ENCODE data around the gene NKD1.
"Not testable (repeated sequence)": the region's sequence is repeated elsewhere in the genome, so short reads cannot be mapped to it uniquely, and the experiment has no call there.

The NKD1 gene

DNA sequence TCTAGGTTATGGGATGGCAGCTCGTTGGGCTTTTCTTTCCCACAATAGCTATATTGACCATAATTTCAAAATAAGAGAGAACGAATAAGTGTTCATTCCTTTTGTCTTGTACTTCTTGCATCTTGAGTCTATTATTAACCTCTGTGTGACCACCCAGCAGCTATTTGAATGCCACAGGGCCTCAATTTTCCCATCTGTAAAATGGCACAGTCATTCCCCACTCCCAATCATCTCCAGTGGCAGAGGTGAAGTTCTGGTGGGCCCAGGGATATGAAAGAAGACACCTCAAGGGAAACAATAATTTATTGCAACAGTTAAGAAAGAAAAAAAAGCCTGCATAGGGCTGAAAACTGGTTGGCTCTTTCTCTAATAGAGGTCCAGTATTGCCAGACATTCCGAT is 28.6 kb upstream of the NKD1 start:
- DNase-seq (ENCODE audit: low spot score), result no peak

DNA sequence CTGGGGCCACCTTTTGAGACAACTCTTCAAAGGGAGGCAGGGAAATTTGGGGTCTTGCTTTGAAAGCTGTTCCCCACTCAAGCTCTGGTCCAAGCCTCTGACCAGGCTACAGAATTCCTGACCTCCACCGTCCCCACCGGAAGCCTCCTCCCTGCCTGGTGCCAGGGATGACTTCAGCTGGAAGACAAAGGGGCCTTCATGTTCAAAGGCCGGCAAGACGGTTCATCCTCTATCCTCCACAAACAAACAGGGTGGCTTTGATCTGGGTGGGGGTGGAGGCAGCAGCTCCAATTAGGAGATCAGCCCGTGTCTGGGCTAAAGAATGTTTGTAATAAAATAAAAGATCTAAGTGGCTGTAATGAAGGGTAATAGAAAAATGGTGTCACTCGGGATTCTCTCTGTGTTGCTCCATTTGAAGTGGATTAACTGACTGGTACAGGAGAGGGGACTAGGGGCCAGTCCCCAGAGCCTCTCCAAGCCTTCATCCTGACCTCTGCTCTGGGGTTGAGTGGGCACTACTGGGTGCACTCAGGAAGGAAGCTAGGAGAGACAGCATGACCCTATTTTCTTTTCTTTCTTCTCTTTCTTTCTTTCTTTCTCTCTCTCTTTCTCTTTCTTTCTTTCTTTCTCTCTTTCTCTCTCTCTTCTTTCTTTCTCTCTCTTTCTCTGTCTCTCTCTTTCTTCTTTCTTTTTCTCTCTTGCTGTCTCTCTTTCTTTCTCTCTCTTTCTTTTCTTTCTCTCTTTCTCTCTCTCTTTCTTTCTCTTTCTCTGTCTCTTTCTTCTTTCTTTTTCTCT is 27.5 kb upstream of the NKD1 start:
- DNase-seq (ENCODE audit: low spot score), result no peak

DNA sequence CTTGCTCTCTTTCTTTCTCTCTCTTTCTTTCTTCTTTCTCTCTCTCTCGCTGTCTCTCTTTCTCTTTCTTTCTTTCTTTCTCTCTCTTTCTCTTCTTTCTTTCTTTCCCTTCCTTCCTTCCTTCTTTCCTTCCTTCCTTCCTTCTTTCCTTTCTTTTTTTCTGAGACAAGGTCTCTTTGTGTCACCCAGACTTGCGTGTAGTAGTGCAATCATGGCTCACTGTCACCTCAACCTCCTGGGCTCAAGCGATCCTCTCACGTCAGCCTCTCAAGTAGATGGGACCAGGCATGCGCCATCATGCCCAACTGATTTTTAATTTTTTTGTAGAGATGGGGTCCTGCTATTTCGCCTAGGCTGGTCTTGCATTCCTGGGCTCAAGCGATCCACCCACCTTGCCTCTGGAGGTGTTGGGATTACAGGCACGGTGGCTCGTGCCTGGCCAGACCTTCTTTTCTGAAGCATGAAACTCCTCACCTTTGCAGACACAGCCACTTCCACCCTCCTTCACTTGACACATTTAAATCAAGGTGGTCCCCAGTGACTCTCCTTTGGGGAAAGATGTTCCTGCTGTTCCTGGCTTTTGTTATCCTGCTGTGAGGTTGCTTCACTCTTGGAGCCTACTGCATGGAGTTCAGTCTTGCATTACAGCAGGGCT is 26.8 kb upstream of the NKD1 start:
- DNase-seq (ENCODE audit: low spot score), result no peak

DNA sequence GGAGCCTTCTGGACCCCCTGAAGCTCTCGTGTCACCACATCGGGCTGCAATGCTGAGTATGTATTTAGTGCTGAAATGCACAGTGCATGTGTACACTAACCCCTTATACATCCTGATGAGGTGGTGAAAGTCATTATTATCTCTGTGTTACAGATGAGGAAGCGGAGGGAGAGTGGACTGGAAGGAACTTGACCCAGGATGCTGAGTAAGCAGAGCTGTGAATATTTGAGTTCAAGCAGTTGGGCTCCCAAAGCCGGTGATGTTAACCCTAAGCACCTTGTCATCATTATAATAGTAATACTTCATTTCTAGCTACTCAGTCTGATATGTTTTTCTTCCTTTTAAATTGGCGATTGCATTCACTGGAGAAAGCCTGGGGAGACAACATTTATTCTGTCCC is 25.9 kb upstream of the NKD1 start:
- no peak for DNase-seq (ENCODE audit: low spot score)

DNA sequence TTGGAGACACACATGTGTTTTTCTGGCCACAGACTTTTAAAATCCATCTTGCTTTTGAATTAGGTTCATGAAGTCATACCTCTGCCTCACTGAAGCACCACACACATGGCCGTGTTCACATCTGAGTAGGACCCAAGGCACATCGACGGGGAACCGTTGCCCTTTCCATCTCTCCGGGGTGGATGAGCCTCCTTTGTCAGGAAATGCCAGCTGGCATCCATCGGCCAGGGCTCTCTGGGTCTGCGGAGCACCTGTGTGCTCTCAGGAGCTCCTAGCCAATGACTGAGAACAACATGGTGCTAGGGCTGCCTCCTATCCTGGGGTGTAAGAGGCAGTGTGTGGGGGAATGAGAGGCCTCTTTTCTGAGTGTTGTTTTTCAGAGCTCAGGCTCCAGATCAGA is 24.5 kb upstream of the NKD1 start:
- DNase-seq (ENCODE audit: low spot score), result no peak

DNA sequence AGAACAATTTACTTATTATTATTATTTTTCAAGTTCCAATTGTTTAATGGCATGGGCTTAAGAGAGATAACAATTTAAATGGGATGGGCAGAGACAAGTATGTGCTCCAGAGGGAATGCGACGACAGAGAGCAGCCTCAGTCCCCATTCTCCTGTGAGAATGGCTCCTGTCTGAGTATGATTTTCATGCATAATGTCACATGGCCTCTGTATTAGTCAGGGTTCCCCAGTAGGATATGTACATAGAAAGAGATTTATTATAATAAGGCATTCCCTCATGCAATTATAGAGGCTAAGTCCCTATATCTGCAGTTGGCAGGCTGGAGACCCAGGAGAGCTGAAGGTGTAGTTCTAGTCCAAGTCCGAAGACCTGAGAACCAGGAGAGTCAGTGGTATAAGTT is 22.9 kb upstream of the NKD1 start:
- DNase-seq (ENCODE audit: low spot score), result no peak

DNA sequence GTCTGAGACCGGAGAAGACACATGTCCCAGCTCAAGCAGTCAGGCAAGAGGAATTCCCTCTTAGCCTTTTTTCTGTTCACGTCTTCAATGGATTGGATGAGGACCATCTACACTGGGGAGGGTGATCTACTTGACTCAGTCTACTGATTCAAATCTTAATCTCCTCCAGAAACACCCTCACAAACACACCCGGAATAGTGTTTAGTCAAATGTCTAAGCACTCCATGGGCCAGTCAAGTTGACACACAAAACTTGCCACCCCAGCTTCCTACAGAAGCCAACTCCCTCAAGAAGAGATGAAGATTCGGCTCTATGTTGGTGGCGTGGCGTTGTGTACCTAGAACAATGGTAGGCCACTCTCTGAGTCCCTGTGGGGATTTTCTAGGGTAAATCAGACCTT is 22.5 kb upstream of the NKD1 start:
- DNase-seq (ENCODE audit: low spot score), result no peak

DNA sequence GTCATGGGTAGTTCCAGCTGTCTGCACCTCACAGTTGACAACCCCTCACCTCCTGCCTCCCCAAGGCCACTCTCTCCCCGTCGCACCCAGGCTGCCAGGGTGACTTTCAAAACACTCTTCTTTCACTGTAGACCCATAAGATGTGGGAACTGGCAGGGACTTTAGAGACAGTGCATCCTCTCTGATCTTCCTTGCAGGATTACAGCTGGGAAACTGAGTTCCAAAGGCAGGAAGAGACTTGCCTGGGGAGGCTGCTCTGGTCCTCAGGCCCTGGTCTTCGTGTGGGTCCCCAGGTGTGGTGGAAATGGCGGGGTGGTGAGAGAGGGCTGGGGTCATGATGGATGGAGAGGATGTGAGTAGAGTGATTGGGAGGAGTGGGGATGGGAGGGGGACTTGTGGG is 21.9 kb upstream of the NKD1 start:
- DNase-seq (ENCODE audit: low spot score), result no peak

DNA sequence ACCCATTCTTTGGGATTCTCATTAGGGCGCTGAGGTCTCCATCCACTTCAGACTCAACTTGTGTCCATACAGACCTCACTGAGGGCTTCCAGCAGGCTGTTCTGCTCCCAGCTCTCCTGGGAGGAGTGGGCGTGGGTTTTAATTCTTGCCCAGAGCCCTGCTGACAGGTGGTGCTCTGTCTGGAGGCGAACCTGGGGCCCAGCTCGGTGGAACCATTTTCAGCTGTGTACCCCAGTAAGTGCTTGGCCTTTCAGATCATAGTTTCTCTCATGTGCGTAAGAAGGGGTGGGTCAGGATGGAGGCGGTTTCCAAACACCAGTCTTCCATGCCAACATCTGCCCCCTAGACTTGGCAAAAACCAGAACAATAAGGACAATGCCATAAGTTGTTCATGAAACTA is 21.4 kb upstream of the NKD1 start:
- no peak for DNase-seq (ENCODE audit: low spot score)

DNA sequence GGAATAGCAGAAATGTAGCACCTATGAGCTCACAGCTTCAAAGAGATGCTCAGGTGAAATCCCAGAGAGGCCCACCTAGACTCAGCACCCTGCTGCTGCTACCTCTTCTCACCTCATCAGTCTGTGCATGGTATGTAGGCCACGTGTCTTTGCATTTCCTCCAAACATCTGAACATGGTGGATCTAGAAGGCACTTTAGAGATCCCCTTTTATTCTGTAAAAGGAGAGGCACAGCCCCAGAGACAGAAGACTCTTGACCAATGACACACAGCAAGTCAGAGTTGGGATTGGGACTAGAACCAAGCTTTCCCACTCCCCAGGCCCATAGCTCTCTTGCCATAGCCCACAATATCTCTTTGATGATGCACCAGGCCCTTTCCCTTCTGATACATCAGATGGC is 19.4 kb upstream of the NKD1 start:
- no peak for DNase-seq (ENCODE audit: low spot score)

DNA sequence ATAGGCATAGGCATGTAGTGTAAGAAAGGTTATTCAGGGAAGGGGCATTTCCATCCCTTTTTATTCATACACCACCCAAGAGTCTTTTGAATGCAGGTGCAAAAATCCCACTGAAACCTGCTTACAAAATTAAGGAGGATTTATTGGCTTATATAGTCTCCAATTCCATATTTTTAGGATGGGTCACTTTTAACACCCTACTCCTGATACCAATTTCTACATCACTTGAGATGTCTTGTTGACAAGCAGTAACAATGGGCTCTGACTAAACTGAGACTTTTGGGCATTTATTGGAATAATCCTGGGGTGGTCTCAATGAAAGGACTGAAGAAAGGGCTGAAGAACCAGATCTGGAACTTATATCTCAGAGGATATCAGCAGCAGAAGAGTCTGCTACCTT is 18.9 kb upstream of the NKD1 start:
- DNase-seq (ENCODE audit: low spot score), result no peak

DNA sequence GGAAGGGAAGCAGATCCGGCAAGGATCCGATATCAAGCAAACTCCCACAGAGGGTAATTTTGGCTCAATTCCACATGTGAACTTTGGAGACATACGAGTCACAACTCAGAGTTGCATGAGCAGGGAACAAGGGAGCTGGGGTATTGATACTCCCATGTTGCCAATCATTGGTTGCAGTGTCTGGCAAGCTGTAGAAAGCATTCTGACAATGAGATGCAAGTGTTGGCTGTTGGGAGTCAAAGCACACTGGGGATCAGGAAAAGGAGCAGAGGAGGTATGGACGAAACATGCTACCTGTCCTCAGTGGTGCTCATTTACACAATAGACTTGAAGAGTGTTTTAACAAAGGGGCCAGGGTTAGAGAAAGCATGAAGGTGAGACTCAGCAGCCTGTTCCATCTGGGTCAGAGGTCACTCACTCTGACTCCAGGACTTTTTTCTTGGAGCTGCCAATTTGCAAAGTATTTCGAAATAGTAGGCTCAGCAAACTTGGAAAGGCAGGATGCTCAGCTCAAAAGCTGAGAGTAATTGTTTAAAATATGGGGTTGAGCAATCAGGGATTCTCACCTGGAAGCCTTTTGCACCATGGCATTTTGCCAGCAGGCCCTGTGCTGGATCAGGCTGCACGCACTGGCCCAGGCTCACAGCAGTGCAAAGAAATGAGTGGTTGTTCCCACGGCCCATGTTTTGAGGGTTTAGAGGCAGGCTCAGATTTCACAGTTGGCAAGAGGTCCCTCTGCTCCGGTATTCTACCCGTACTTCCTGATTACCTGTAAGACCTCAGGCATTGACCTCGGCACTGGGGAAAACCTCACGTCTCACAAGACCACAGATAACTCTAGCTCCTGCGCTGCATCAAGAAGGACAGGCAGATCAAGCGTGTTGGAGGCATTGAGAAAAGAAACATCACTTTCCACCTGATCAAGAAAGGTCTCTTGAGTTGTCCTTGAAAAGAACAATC is 17.6 kb upstream of the NKD1 start:
- DNase-seq (ENCODE audit: low spot score), result no peak

DNA sequence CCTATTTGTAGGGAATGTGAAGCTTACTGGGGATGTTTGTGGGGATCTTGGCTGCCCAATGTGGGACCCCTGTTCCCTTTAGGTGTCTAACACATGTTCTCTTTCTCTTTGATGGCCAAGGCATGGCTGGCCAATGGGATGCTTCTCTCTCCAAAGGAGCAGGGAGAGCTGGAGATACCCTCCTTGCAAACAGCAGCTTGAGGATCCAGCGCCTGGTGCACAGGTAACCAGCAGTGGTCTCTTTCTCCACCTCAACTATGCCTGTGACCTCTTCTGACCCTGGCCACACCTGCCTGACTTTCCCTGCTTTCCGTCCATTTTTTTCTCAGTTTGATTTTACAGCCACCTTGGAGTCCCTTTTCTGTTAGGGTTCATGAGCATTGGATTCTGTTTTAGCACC is 16.8 kb upstream of the NKD1 start:
- DNase-seq (ENCODE audit: low spot score), result no peak

DNA sequence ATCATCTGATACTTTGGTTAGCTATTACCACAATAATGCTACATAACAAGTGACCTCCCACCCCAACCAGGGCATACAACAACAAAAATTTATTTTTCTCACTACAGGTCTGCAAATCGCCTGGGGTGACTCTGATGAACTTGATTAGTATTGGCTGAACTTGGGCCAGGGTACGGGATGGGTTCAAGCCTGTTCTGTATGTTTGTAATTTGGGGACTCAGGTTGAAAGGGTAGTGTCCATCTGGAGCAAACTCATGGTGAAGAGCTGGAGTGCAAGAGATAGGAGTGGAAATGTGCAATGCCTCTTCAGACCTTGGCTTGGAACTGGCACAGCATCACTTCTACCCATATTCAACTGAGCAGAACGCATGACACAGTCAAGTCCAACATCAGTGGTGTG is 16.3 kb upstream of the NKD1 start:
- DNase-seq (ENCODE audit: low spot score), result no peak

DNA sequence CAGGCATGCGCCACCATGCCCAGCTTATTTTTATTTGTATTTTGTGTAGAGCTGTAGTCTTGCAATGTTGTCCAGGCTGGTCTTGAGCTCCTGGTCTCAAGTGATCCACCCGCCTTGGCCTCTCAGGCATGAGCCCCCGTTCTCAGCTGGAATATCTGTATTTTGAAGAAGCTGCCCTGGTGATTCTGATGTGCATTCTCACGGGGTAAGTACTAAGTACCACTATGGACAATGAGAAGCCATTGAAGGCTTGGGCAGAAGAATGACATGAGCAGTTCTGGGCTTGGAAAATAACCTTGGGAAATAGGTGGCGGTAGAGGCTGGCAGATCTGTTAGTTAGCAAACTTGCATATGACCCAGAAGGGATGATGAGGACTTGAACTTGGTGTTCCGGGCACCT is 15.6 kb upstream of the NKD1 start:
- DNase-seq (ENCODE audit: low spot score), result no peak

DNA sequence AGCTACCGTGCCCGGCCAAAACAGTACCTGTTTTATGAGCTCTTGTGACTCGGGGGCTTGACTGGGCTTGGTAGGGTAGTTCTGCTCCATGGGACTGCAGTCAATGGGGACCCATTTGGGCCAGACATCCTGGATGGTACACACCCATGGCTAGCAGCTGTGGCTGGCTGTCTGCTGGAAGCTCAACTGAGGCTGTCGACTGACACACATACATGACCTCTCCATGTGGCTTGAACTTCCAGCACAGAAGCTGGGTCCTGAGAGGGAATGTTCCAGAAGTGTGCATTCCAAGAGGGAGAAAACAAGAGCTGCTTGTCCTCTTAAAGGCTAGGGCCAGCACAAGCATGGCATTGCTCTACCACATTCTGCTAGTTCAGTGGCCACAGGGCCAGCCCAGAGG is 14.9 kb upstream of the NKD1 start:
- DNase-seq (ENCODE audit: low spot score), result no peak

DNA sequence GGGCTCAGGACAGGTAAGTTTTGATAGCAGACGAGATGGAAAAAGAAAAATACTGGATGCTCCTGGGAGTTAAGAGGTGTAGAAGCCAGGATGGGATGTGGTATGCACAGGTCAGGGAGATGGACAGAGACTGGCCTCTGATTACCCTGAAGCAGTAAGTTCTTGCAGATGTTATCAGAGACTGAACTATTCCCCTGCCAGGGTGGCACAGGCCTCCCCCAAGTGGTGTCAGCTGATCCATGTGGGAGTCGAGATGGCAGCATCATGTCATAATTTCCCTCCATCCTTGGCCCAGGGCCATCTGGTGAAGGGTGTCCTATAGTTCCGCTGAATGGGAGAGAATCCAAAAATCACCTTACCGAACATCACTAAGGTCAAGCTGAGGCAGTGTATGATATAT is 14.1 kb upstream of the NKD1 start:
- no peak for DNase-seq (ENCODE audit: low spot score)

DNA sequence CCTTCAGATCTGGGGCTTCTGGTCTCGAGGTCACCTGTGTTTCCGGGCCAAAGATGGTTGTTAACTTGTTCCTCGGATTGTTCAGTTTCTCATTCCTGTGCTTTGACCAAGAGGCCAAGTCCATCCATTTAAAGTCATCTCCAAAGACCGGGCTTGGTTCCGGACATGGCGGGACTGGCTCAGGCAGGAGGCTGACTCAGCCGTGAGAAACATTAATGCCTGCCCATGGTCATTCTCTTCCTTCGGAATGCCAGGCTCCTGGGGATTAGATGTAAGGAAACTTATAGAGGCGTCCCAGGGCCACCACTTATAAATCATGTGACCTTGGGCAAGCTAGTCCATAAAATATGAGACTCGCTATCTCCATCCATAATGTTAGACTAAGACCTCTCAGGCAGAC is 13.6 kb upstream of the NKD1 start:
- DNase-seq (ENCODE audit: low spot score), result no peak

DNA sequence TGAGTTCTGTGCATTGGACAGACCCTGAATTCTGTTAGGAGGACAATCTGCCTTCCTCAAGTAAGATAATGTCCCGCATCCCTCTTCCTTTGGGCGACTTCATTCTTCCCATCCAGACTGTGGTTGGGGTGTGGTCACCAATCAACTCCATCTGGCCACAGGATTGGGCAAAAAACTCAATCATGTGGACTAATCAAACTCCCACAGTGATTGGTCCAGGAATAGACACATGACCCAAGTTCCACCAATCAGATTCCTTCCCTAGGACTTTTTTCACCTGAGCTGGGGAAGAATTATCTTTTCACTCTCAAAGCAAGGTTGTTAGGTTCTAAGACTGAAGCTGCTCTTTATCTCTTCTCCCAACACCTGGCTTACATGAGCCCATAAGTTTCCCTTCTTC is 13.2 kb upstream of the NKD1 start:
- no peak for DNase-seq (ENCODE audit: low spot score)

DNA sequence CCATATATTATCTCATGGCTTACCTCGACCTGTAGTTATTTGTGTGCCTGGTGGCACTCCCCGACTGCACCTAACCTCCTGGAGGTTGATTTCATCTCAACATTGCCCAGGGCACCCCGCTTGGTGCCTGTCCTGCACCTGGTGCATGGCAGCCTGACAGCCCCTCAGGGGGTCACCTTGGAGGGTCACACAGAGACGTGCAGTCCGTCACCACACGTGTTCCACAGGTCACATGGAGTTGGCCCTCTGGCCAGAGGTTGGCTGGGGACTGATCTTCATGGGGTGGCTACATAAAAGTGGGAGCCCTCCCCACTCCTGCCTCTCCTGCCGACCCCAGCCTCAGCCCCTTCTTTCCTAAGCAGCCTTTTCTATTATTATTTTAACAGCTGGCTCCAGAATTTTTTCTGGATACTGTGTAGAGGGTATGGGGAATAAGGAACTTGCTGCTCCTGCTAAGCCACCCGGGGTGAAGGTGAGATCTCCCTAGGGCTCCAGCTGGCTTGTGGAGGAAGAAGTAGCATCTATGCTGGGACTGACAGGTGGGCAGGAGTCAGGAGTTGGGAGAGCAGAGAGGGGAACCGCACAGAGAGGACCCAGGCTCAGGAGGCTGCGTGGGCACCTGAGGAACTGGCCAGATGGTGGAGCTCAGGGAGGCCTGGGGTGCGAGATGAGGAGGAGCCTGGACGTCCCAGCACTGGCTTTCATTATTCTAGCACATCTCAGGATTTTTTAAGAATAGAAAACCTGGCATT is 12.5 kb upstream of the NKD1 start:
- DNase-seq (ENCODE audit: low spot score), result no peak

DNA sequence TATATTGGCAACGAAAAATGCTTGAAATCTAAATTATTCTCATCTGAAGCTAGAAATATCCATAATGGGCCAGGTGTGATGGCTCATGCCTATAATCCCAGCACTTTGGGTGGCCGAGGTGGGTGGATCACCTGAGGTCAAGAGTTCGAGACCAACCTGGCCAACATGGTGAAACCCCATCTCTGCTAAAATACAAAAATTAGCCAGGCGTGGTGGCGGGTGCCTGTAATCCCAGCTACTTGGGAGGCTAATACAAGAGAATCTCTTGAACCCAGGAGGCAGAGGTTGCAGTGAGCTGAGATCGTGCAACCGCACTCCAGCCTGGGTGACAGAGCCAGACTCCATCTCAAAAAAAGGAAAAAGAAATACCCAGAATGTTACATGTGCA is 11.9 kb upstream of the NKD1 start:
- DNase-seq (ENCODE audit: low spot score), result not testable (repeated sequence)
